Testis (tissue), 2 donors: ENCODE data around the gene UVRAG.

Experiments
- POLR2A ChIP-seq: fragments of 450-650 bp; IDR thresholded peaks from one replicate; pipeline ENCODE4 v1.6.1; 2017; ENCODE audit warnings: antibody characterized with exemption, mild to moderate bottlenecking, moderate library complexity
- TF ChIP-seq, protein P1 (sequence below), 3 experiments: fragments of 450-650 bp in 2 of 3; fragments of 200-600 bp in 1 of 3; sonication (generic) in 1 of 3; IDR thresholded peaks; one replicate each; pipeline ENCODE4 v1.5.1; 2016 to 2019; ENCODE audit warnings: antibody characterized with exemption in 3 of 3, mild to moderate bottlenecking in 2 of 3, moderate library complexity in 1 of 3

GRCh38 chr11:75869661-75870455, 54.8 kb downstream of the UVRAG start:
- TF ChIP-seq POLR2A: no peak
- TF ChIP-seq, protein P1, sequence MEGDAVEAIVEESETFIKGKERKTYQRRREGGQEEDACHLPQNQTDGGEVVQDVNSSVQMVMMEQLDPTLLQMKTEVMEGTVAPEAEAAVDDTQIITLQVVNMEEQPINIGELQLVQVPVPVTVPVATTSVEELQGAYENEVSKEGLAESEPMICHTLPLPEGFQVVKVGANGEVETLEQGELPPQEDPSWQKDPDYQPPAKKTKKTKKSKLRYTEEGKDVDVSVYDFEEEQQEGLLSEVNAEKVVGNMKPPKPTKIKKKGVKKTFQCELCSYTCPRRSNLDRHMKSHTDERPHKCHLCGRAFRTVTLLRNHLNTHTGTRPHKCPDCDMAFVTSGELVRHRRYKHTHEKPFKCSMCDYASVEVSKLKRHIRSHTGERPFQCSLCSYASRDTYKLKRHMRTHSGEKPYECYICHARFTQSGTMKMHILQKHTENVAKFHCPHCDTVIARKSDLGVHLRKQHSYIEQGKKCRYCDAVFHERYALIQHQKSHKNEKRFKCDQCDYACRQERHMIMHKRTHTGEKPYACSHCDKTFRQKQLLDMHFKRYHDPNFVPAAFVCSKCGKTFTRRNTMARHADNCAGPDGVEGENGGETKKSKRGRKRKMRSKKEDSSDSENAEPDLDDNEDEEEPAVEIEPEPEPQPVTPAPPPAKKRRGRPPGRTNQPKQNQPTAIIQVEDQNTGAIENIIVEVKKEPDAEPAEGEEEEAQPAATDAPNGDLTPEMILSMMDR (IDR thresholded peaks at IDR 0.05): no peak
